ENCODE data around the gene CELA1.
A peak's percentile ranks its signal among the peaks of the same experiment; 100 is the strongest.

The CELA1 gene

GRCh38 chr12:51346581-51346980, at the start of gene CELA1:
Gene CELA1 (minus strand): TSS chr12:51346679. CDS start chr12:51346638, 41 bp downstream.
- DNase-seq (ENCODE audit: low read depth) = no peak

GRCh38 chr12:51395283-51396230, 49.1 kb upstream of the CELA1 start:
- DNase-seq (ENCODE audit: low read depth) = no peak

- DNase-seq (ENCODE audit: low read depth) = no peak
Measured at GRCh38 chr12:51393676-51394545, 47.4 kb upstream of the CELA1 start.

- no peak for DNase-seq (ENCODE audit: low read depth)
Measured at GRCh38 chr12:51392556-51393237, 46.2 kb upstream of the CELA1 start.

- peak; percentile 39 for DNase-seq (ENCODE audit: low read depth)
Measured at GRCh38 chr12:51391283-51392123, 45.0 kb upstream of the CELA1 start, which contains the start of gene GALNT6. Gene GALNT6 (minus strand): TSS chr12:51391406. CDS start chr12:51379781, 11,625 bp downstream.

GRCh38 chr12:51390891-51391282, 44.4 kb upstream of the CELA1 start:
- DNase-seq (ENCODE audit: low read depth) = no peak

- DNase-seq (ENCODE audit: low read depth) = no peak
Measured at GRCh38 chr12:51390457-51390856, 44.0 kb upstream of the CELA1 start.

GRCh38 chr12:51389302-51389999, 43.0 kb upstream of the CELA1 start:
- DNase-seq (ENCODE audit: low read depth) = no peak

GRCh38 chr12:51388846-51389245, 42.4 kb upstream of the CELA1 start:
- DNase-seq (ENCODE audit: low read depth) = no peak

GRCh38 chr12:51388069-51388799, 41.8 kb upstream of the CELA1 start:
- no peak for DNase-seq (ENCODE audit: low read depth)

GRCh38 chr12:51386351-51386750, 39.9 kb upstream of the CELA1 start:
- no peak for DNase-seq (ENCODE audit: low read depth)

- no peak for DNase-seq (ENCODE audit: low read depth)
Measured at GRCh38 chr12:51383269-51383905, 36.9 kb upstream of the CELA1 start.

GRCh38 chr12:51382173-51382572, 35.7 kb upstream of the CELA1 start:
- DNase-seq (ENCODE audit: low read depth) = no peak

- no peak for DNase-seq (ENCODE audit: low read depth)
Measured at GRCh38 chr12:51381226-51382079, 35.0 kb upstream of the CELA1 start.

- DNase-seq (ENCODE audit: low read depth) = no peak
Measured at GRCh38 chr12:51379571-51379970, 33.1 kb upstream of the CELA1 start.

GRCh38 chr12:51378749-51379148, 32.3 kb upstream of the CELA1 start:
- DNase-seq (ENCODE audit: low read depth) = no peak

GRCh38 chr12:51377099-51377984, 30.9 kb upstream of the CELA1 start:
- DNase-seq (ENCODE audit: low read depth) = no peak
